Gastrocnemius medialis (tissue), 4 donors: Measurements from ENCODE around the gene HS3ST3A1. TPM values are rescaled to one million over a fixed set of nuclear protein-coding genes. Genes with fewer than 3 reads are reported as not detected.

Experiments used
- ATAC-seq, 2 donors: fragments of 150-250 bp; one replicate each; pipeline ENCODE4 v1.9.1; 2016
- DNase-seq, 2 donors: peaks; one replicate each; pipeline ENCODE4 v3.0.0-alpha.2; 2019
- H3K27ac ChIP-seq, 4 donors: fragments of 200-600 bp; sonication (generic); 1 replicate in 1 of 4; 2 replicates in 3 of 4; pipeline ENCODE4 v1.5.1; 2016 to 2018; ENCODE audit warnings: mild to moderate bottlenecking in 2 of 4, moderate library complexity in 1 of 4
- H3K27me3 ChIP-seq, 3 donors: fragments of 200-600 bp; sonication (generic) in 2 of 3; 1 replicate in 1 of 3; 2 replicates in 2 of 3; pipeline versions ENCODE4 v1.5.1 to v1.6.0; 2016 to 2019; ENCODE audit warnings: mild to moderate bottlenecking in 1 of 3, moderate library complexity in 1 of 3
- H3K36me3 ChIP-seq, 2 donors: fragments of 200-600 bp; sonication (generic) in 1 of 2; one replicate each; pipeline ENCODE4 v1.5.1; 2017 to 2018
- H3K4me1 ChIP-seq, 2 donors: fragments of 200-600 bp; sonication (generic) in 1 of 2; one replicate each; pipeline ENCODE4 v1.5.1; 2016 to 2017; ENCODE audit warnings: mild to moderate bottlenecking in 2 of 2
- H3K4me3 ChIP-seq, 4 donors: fragments of 200-600 bp; sonication (generic) in 3 of 4; 1 replicate in 1 of 4; 2 replicates in 3 of 4; pipeline ENCODE4 v1.5.1; 2016 to 2019; ENCODE audit warnings: mild to moderate bottlenecking in 2 of 4
- H3K9me3 ChIP-seq, 3 donors: fragments of 200-600 bp; sonication (generic) in 2 of 3; 1 replicate in 1 of 3; 2 replicates in 2 of 3; pipeline ENCODE4 v1.5.1; 2016 to 2019
- CTCF ChIP-seq, 5 experiments: fragments of 450-650 bp in 3 of 5; fragments of 200-600 bp in 2 of 5; sonication (generic) in 2 of 5; IDR thresholded peaks in 4 of 5; conservative IDR thresholded peaks in 1 of 5; 1 replicate in 4 of 5; 2 replicates in 1 of 5; pipeline ENCODE4 v1.5.1; 2016 to 2019; ENCODE audit warnings: antibody characterized with exemption in 5 of 5, mild to moderate bottlenecking in 3 of 5, moderate library complexity in 3 of 5
- POLR2A ChIP-seq, 2 donors: fragments of 450-650 bp; IDR thresholded peaks; one replicate each; pipeline ENCODE4 v1.6.1; 2017; ENCODE audit warnings: antibody characterized with exemption in 2 of 2, mild to moderate bottlenecking in 2 of 2, moderate library complexity in 2 of 2
- in situ Hi-C, 4 donors: fragments of 200-750 bp; cut with MboI; loops; one replicate each; pipeline versions ENCODE4 v1.15.0 to v1.8.0; 2017; ENCODE audit warnings: low sequenced_read_pairs in 4 of 4
- intact Hi-C: fragments of 100-400 bp; cut with DNase I; formaldehyde crosslinking; loops from one replicate; pipeline ENCODE4 v1.15.1; 2023; ENCODE audit warnings: low total_unique reads
- total RNA-seq, 4 donors: library from RNA; depleted of rRNA; stranded (reverse); fragments of >200 nt; gene quantifications; one replicate each; pipeline versions ENCODE4 v1.1.0 to v1.2.3, GENCODE V29; 2016

The HS3ST3A1 gene
- total RNA-seq, 4 donors from 2014 or later = 0.23 to 1.4 (median 0.85) TPM

GRCh38 chr17:13465678-13466077, 136.1 kb downstream of the HS3ST3A1 start:
- Histone ChIP-seq H3K27ac (no peak overlapping the region), H3K4me3 (no peak overlapping the region), H3K9me3 (no peaks in the 10 kb centered on the region), H3K4me1 (no peaks in the 10 kb centered on the region), H3K36me3 (no peaks in the 10 kb centered on the region), H3K27me3 (no peaks in the 10 kb centered on the region)
- in situ Hi-C loops = no loop called here
- intact Hi-C loops = no loop called here
- no peak for TF ChIP-seq CTCF (IDR thresholded peaks at IDR 0.05 in 4 of 5, conservative IDR thresholded peaks at IDR 0.05 in 1 of 5)
- TF ChIP-seq POLR2A (IDR thresholded peaks at IDR 0.05) = no peak
- ATAC-seq (no peak), DNase-seq (no peak)

DNA sequence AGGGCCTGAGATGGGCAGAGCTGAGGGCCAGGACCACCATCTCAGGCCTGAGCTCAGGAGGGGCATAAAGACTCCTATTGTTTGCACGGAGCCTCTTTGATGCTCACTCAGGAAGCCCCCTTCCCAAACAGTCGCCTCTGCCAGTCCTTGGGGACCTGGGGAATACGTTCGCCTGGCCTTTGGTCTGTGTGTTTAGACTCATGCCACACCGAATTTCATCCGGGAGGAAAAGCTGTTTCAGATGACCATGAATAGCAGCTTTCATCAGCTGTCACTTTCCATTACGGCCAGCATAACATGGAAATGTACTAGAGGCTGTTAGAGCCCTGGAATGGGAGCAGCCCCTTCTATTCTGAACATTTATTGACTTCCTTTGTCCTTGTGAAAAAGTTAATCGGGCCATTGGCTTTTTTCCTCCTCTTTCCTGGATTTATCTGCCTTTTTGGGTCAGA, 139.0 kb downstream of the HS3ST3A1 start:
- intact Hi-C loops (no loop called here), in situ Hi-C loops (no loop called here)
- Histone ChIP-seq H3K36me3 (no peaks in the 10 kb centered on the region), H3K27me3 (no peaks in the 10 kb centered on the region), H3K27ac (no peak overlapping the region), H3K9me3 (no peaks in the 10 kb centered on the region), H3K4me1 (no peaks in the 10 kb centered on the region), H3K4me3 (no peak overlapping the region)
- DNase-seq (no peak), ATAC-seq (no peak)
- TF ChIP-seq POLR2A (IDR thresholded peaks at IDR 0.05) = no peak
- no peak for TF ChIP-seq CTCF (IDR thresholded peaks at IDR 0.05 in 4 of 5, conservative IDR thresholded peaks at IDR 0.05 in 1 of 5)

DNA sequence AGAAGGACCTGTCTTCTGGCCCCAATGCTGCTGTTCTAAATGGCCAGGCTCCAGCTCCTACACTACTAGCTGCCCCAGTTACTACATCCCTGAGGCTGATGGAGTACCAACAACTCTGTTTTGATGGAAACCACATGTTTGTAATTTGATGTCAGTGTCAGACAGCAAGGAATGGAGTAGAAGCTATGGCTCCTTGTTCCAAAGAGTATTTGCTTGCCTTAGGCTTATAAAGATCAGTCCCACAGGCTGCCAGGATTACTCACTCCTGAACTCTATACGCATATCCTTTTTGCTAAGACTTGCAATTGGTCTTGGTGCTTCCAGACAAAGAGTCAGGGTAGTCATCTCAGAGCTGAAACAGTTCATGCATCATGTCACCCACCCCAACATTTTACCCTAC, 139.6 kb downstream of the HS3ST3A1 start:
- Histone ChIP-seq H3K36me3 (no peaks in the 10 kb centered on the region), H3K4me1 (no peaks in the 10 kb centered on the region), H3K9me3 (no peaks in the 10 kb centered on the region), H3K27ac (no peak overlapping the region), H3K4me3 (no peak overlapping the region), H3K27me3 (no peaks in the 10 kb centered on the region)
- no peak for ATAC-seq
- intact Hi-C loops (no loop called here), in situ Hi-C loops (no loop called here)
- no peak for DNase-seq
- TF ChIP-seq CTCF (IDR thresholded peaks at IDR 0.05 in 4 of 5, conservative IDR thresholded peaks at IDR 0.05 in 1 of 5) (no peak), POLR2A (IDR thresholded peaks at IDR 0.05) (no peak)

- ATAC-seq = no peak
- TF ChIP-seq POLR2A (IDR thresholded peaks at IDR 0.05) = no peak
- TF ChIP-seq CTCF (IDR thresholded peaks at IDR 0.05 in 4 of 5, conservative IDR thresholded peaks at IDR 0.05 in 1 of 5) = no peak
- in situ Hi-C loops = no loop called here
Observed at GRCh38 chr17:13460261-13461000, 141.3 kb downstream of the HS3ST3A1 start.

More at GRCh38 chr17:13460261-13461000, 141.3 kb downstream of the HS3ST3A1 start:
- Histone ChIP-seq H3K27ac (no peak overlapping the region), H3K4me1 (no peaks in the 10 kb centered on the region), H3K9me3 (no peaks in the 10 kb centered on the region), H3K27me3 (no peaks in the 10 kb centered on the region), H3K36me3 (no peaks in the 10 kb centered on the region), H3K4me3 (no peak overlapping the region)
- no peak for DNase-seq
- intact Hi-C loops = no loop called here
